CD4-positive, alpha-beta T cell treated with Interleukin-21 for 1 hour (primary cell): Measurements from ENCODE around the gene NBPF10.
"Not testable (repeated sequence)": the region's sequence is repeated elsewhere in the genome, so short reads cannot be mapped to it uniquely, and the experiment has no call there.

Experiments used
- DNase-seq: peaks from one replicate; pipeline ENCODE4 v3.0.0-alpha.2; 2020

The NBPF10 gene

DNA sequence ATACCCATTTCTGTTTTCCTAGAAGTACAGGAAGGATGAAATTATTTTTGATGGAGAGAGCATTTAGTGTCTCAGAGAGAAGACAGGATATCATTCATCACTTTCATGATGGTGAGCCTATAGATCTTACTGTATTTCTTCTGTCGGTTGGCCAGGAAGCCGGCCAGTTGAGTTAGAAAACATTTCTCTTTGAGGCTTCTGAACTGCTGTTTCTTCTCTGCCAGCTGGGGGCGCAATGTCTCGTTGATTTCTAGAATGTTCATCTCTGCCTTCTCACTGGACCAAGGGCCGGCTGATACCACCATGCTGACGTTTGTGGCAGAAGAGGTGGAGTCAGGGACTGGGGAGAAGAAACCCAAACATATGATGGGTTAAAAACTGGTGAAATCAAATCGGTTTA, at the start of gene NBPF10:
NBPF10 (minus strand) TSS at position 340 of the 400 bp plus-strand sequence; CDS start at position 305, 35 bp downstream.
- peak; percentile 17 for DNase-seq

- DNase-seq, result not testable (repeated sequence)
Observed at GRCh38 chr1:146174531-146174930, 29.9 kb upstream of the NBPF10 start.

GRCh38 chr1:146167740-146168139, 23.1 kb upstream of the NBPF10 start:
- not testable (repeated sequence) for DNase-seq

DNA sequence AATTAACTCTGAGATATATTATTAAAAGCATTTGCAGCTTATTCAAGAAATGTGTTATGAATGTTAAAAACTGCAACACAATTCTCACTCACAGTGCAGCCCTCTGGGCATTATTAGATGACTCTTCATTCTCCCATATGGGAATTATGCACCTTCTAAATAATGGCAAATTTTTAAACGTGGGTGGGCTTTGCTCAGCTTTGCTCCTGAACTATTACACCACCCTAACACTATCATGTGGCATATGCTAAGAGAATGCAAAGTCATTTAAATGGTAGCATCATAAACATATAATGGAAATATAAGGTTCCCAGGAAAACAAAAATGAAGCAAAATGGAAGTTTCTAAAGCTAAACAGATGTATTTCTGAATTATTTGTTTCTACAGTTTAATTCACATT, 22.7 kb upstream of the NBPF10 start:
- not testable (repeated sequence) for DNase-seq
